Naive thymus-derived CD4-positive, alpha-beta T cell (primary cell): ENCODE measurements around the gene DNAJB11. TPM values are rescaled to one million over a fixed set of nuclear protein-coding genes. Genes with fewer than 3 reads are reported as not detected.
"Not testable (repeated sequence)": the region's sequence is repeated elsewhere in the genome, so short reads cannot be mapped to it uniquely, and the experiment has no call there.

Source experiments
- ATAC-seq: fragments of 150-1000 bp; cut with Tn5 transposase; 2 replicates; pipeline ENCODE4 v1.10.0; 2021; ENCODE audit warnings: mild to moderate bottlenecking, moderate library complexity
- CTCF ChIA-PET: fragments of 350-600 bp; sonication (Branson Sonifier 250); formaldehyde crosslinking; loops from one replicate; lab custom pipeline; 2021; ENCODE audit warnings: antibody characterized with exemption; lab: Charles Lee
- POLR2A ChIA-PET: fragments of 350-600 bp; sonication (Branson Sonifier 250); formaldehyde crosslinking; loops from one replicate; lab custom pipeline; 2021; ENCODE audit warnings: antibody characterized with exemption, inconsistent platforms; lab: Charles Lee
- DNase-seq, 9 donors: peaks; one replicate each; pipeline versions ENCODE4 v3.0.0 to v3.0.0-alpha.2; 2020 to 2022; ENCODE audit warnings: mixed read lengths in 1 of 9
- H3K27ac ChIP-seq: one replicate; pipeline ENCODE4 v1.7.0; 2013; ENCODE audit warnings: mild to moderate bottlenecking, low read depth, low read length, moderate library complexity
- H3K27me3 ChIP-seq, 2 donors: one replicate each; pipeline ENCODE4 v1.7.0; 2013; ENCODE audit warnings: low read length in 2 of 2, mild to moderate bottlenecking in 2 of 2, moderate library complexity in 2 of 2; ENCODE audit not compliant: control insufficient read depth in 2 of 2, insufficient read depth in 2 of 2
- H3K36me3 ChIP-seq, 3 experiments: 1 replicate in 2 of 3; 2 replicates in 1 of 3; pipeline ENCODE4 v1.7.0; 2013; ENCODE audit warnings: low read length in 3 of 3, mild to moderate bottlenecking in 3 of 3, moderate library complexity in 1 of 3; ENCODE audit not compliant: insufficient read depth in 3 of 3, control insufficient read depth in 2 of 3
- H3K4me1 ChIP-seq, 2 donors: one replicate each; pipeline ENCODE4 v1.7.0; 2013; ENCODE audit warnings: low read length in 2 of 2, mild to moderate bottlenecking in 2 of 2, moderate library complexity in 1 of 2; ENCODE audit not compliant: control insufficient read depth in 2 of 2, insufficient read depth in 2 of 2
- H3K4me3 ChIP-seq: 2 replicates; pipeline ENCODE4 v1.7.0; 2013; ENCODE audit warnings: mild to moderate bottlenecking, low read length
- H3K9me3 ChIP-seq, 3 experiments: 1 replicate in 2 of 3; 2 replicates in 1 of 3; pipeline ENCODE4 v1.7.0; 2013; ENCODE audit warnings: low read length in 3 of 3; ENCODE audit not compliant: control insufficient read depth in 2 of 3
- H3K27ac Mint-ChIP-seq, 9 donors: one replicate each; pipeline ENCODE4 v1.8.0; 2020 to 2022; ENCODE audit warnings: mixed read lengths in 9 of 9, mild to moderate bottlenecking in 8 of 9, moderate library complexity in 5 of 9, inconsistent platforms in 2 of 9
- H3K27me3 Mint-ChIP-seq, 5 donors: one replicate each; pipeline ENCODE4 v1.8.0; 2021 to 2022; ENCODE audit warnings: mixed read lengths in 5 of 5, mild to moderate bottlenecking in 1 of 5
- H3K36me3 Mint-ChIP-seq, 5 donors: one replicate each; pipeline ENCODE4 v1.8.0; 2020 to 2022; ENCODE audit warnings: mixed read lengths in 5 of 5, mild to moderate bottlenecking in 3 of 5, inconsistent platforms in 1 of 5
- H3K4me1 Mint-ChIP-seq, 7 donors: one replicate each; pipeline ENCODE4 v1.8.0; 2020 to 2022; ENCODE audit warnings: mixed read lengths in 7 of 7, mild to moderate bottlenecking in 3 of 7, inconsistent platforms in 1 of 7
- H3K4me3 Mint-ChIP-seq, 10 donors: one replicate each; pipeline ENCODE4 v1.8.0; 2020 to 2022; ENCODE audit warnings: mild to moderate bottlenecking in 10 of 10, mixed read lengths in 10 of 10, moderate library complexity in 6 of 10, inconsistent platforms in 2 of 10
- H3K9me3 Mint-ChIP-seq, 11 donors: one replicate each; pipeline ENCODE4 v1.8.0; 2020 to 2022; ENCODE audit warnings: mixed read lengths in 11 of 11, mild to moderate bottlenecking in 4 of 11, inconsistent platforms in 1 of 11, moderate library complexity in 1 of 11
- intact Hi-C, 2 donors: fragments of 100-400 bp; cut with micrococcal nuclease; formaldehyde crosslinking; loops; one replicate each; pipeline ENCODE4 v1.15.1; 2023
- polyA plus RNA-seq, 2 donors: library from polyadenylated mRNA; unstranded; fragments of 300-500 nt; fragmentation: Illumina TruSeq; gene quantifications; one replicate each; pipeline ENCODE4 v1.2.3, GENCODE V29; 2021
- total RNA-seq, 6 experiments: library from RNA in 5 of 6; stranded (reverse) in 5 of 6; gene quantifications; 1 replicate in 5 of 6; 2 replicates in 1 of 6; pipeline ENCODE4 v1.2.3 and lab custom pipeline; 2021 to 2026

The DNAJB11 gene
- total and polyA plus RNA-seq, 7 experiments from 2014 or later: 27.4 to 75.2 (median 30.4) TPM

GRCh38 chr3:186525369-186526255, 44.9 kb upstream of the DNAJB11 start:
- Histone ChIP-seq H3K27ac (no peak overlapping the region), H3K36me3 (no peaks in the 10 kb centered on the region), H3K27me3 (no peaks in the 10 kb centered on the region), H3K9me3 (no peaks in the 10 kb centered on the region), H3K4me3 (no peak overlapping the region), H3K4me1 (peaks cover 0 to 14% of the 10 kb centered on the region in 2 donors)
- peaks cover 0 to 3% (median 0%) of the 10 kb centered on the region in 5 donors for H3K27me3 Mint-ChIP-seq
- ChIA-PET POLR2A (interaction anchor here (0.6 to 1.0 kb wide), 2 partner anchors 8 to 47 kb away, joined by 3 to 5 read pairs; no protein-coding TSS in a partner anchor), CTCF (interaction anchor here (0.6 to 1.5 kb wide), 2 partner anchors 15 to 148 kb away, joined by 3 to 7 read pairs; no protein-coding TSS in a partner anchor)
- ATAC-seq: no peak
- no peak overlapping the region for H3K4me3 Mint-ChIP-seq
- peaks cover 23 to 44% (median 35%) of the 10 kb centered on the region in 7 donors for H3K4me1 Mint-ChIP-seq
- no peak for DNase-seq
- peaks cover 0 to 3% (median 0%) of the 10 kb centered on the region in 11 donors for H3K9me3 Mint-ChIP-seq
- no peak overlapping the region for H3K27ac Mint-ChIP-seq
- intact Hi-C loops: no loop called here
- peaks cover 0 to 17% (median 9%) of the 10 kb centered on the region in 5 donors for H3K36me3 Mint-ChIP-seq

- H3K36me3 ChIP-seq: no peaks in the 10 kb centered on the region
- intact Hi-C loops: no loop called here
- H3K4me1 ChIP-seq: peaks cover 0 to 14% of the 10 kb centered on the region in 2 donors
- ChIA-PET POLR2A (interaction anchor here (0.6 to 1.0 kb wide), 2 partner anchors 9 to 47 kb away, joined by 3 to 5 read pairs; no protein-coding TSS in a partner anchor), CTCF (interaction anchor here (1.5 kb wide), 1 partner anchor 14 kb away, joined by 7 read pairs; no protein-coding TSS in a partner anchor)
- no peak overlapping the region for H3K4me3 ChIP-seq
- Mint-ChIP-seq H3K9me3 (peaks cover 0 to 3% (median 0%) of the 10 kb centered on the region in 11 donors), H3K27ac (peak overlapping the region in 1 of 9 donors; percentile 41), H3K27me3 (peaks cover 0 to 3% (median 0%) of the 10 kb centered on the region in 5 donors), H3K36me3 (peaks cover 0 to 17% (median 9%) of the 10 kb centered on the region in 5 donors), H3K4me1 (peaks cover 20 to 42% (median 31%) of the 10 kb centered on the region in 7 donors), H3K4me3 (no peak overlapping the region)
- no peak overlapping the region for H3K27ac ChIP-seq
- H3K9me3 ChIP-seq: no peaks in the 10 kb centered on the region
- H3K27me3 ChIP-seq: no peaks in the 10 kb centered on the region
- peak; percentile 29 for ATAC-seq
- no peak for DNase-seq
Measured at GRCh38 chr3:186526256-186526606, 44.3 kb upstream of the DNAJB11 start.

GRCh38 chr3:186529201-186529999, 41.1 kb upstream of the DNAJB11 start:
- DNase-seq (no peak), ATAC-seq (peak; percentile 36)
- peaks cover 11 to 25% of the 10 kb centered on the region in 2 donors for H3K4me1 ChIP-seq
- H3K27ac ChIP-seq: no peak overlapping the region
- Mint-ChIP-seq H3K4me3 (peak overlapping the region in 4 of 10 donors; percentile 17 to 40 (median 30)), H3K9me3 (peaks cover 0 to 3% (median 0%) of the 10 kb centered on the region in 11 donors), H3K36me3 (peaks cover 3 to 16% (median 8%) of the 10 kb centered on the region in 5 donors), H3K27ac (peak overlapping the region in 5 of 9 donors; percentile 7 to 41 (median 10)), H3K4me1 (peaks cover 20 to 46% (median 35%) of the 10 kb centered on the region in 7 donors), H3K27me3 (no peaks in the 10 kb centered on the region)
- POLR2A ChIA-PET: no interaction called here
- H3K27me3 ChIP-seq: no peaks in the 10 kb centered on the region
- no peak overlapping the region for H3K4me3 ChIP-seq
- CTCF ChIA-PET: interaction anchor here (0.6 to 1.6 kb wide), 2 partner anchors 11 to 553 kb away, joined by 3 to 13 read pairs; no protein-coding TSS in a partner anchor
- H3K36me3 ChIP-seq: no peaks in the 10 kb centered on the region
- no peaks in the 10 kb centered on the region for H3K9me3 ChIP-seq
- intact Hi-C loops: no loop called here

- H3K4me1 ChIP-seq: peaks cover 14 to 28% of the 10 kb centered on the region in 2 donors
- no peak overlapping the region for H3K27ac ChIP-seq
- CTCF ChIA-PET: interaction anchor here (0.7 kb wide), 1 partner anchor 549 kb away, joined by 3 read pairs; no protein-coding TSS in a partner anchor
- no peaks in the 10 kb centered on the region for H3K9me3 ChIP-seq
- Mint-ChIP-seq H3K27me3 (no peaks in the 10 kb centered on the region), H3K9me3 (peaks cover 0 to 3% (median 0%) of the 10 kb centered on the region in 11 donors), H3K36me3 (peaks cover 3 to 16% (median 8%) of the 10 kb centered on the region in 5 donors), H3K4me3 (no peak overlapping the region), H3K27ac (no peak overlapping the region), H3K4me1 (peaks cover 28 to 55% (median 39%) of the 10 kb centered on the region in 7 donors)
- ATAC-seq (no peak), DNase-seq (no peak)
- POLR2A ChIA-PET: no interaction called here
- H3K4me3 ChIP-seq: no peak overlapping the region
- intact Hi-C loops: loop anchor here in 1 of 2 donors (10.0 kb wide), 1 partner anchor 116 kb away; no protein-coding TSS in a partner anchor
- H3K27me3 ChIP-seq: no peaks in the 10 kb centered on the region
- no peaks in the 10 kb centered on the region for H3K36me3 ChIP-seq
Measured at GRCh38 chr3:186530415-186530814, 40.1 kb upstream of the DNAJB11 start.

- H3K9me3 ChIP-seq, H3K4me3 Mint-ChIP-seq, CTCF ChIA-PET, H3K27me3 Mint-ChIP-seq, H3K27ac Mint-ChIP-seq, H3K9me3 Mint-ChIP-seq, ATAC-seq, H3K27ac ChIP-seq, H3K27me3 ChIP-seq, DNase-seq, H3K36me3 ChIP-seq, H3K4me3 ChIP-seq: not testable (repeated sequence)
- POLR2A ChIA-PET: interaction anchor here (1.3 kb wide), 1 partner anchor 12 kb away, joined by 4 read pairs; no protein-coding TSS in a partner anchor
- H3K4me1 Mint-ChIP-seq: peaks cover 34 to 55% (median 39%) of the 10 kb centered on the region in 7 donors
- peaks cover 3 to 13% (median 8%) of the 10 kb centered on the region in 5 donors for H3K36me3 Mint-ChIP-seq
- peaks cover 14 to 28% of the 10 kb centered on the region in 2 donors for H3K4me1 ChIP-seq
- intact Hi-C loops: loop anchor here in 1 of 2 donors (10.0 kb wide), 1 partner anchor 117 kb away; no protein-coding TSS in a partner anchor
Measured at GRCh38 chr3:186531694-186532093, 38.8 kb upstream of the DNAJB11 start.
